A204.1 (cell line): ENCODE results near the gene TCF3.

Experiments used
- FAIRE-seq: peaks from 2 replicates; lab custom pipeline; 2012; peaks lifted over from hg19 to GRCh38; lab: Jason Lieb, UNC

Gene TCF3

GRCh38 chr19:1580957-1581356, 71.5 kb downstream of the TCF3 start:
- FAIRE-seq = no peak

DNA sequence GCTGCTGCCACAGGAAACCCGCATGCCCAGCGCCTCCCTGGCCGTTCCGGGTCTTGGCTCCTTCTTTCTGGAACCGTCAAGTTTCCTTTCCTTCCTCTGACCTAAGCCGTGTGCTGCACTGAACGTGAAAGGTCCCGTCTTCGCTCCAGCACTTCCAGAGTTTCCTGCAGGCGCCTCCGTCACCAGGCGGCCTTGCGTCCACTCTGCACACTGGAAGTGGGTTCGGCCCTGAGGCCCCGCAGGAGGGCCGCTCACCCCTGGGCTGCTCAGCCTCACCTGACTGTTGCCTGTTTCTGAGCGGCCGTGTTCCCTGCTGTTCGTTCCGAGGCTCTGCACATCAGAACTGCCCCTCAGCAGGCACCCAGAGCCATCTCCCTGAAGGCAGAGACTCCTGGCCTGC, 72.0 kb downstream of the TCF3 start:
- no peak for FAIRE-seq

- no peak for FAIRE-seq
Measured at GRCh38 chr19:1579222-1579621, 73.2 kb downstream of the TCF3 start.

GRCh38 chr19:1577929-1578618, 74.3 kb downstream of the TCF3 start:
- FAIRE-seq = no peak

DNA sequence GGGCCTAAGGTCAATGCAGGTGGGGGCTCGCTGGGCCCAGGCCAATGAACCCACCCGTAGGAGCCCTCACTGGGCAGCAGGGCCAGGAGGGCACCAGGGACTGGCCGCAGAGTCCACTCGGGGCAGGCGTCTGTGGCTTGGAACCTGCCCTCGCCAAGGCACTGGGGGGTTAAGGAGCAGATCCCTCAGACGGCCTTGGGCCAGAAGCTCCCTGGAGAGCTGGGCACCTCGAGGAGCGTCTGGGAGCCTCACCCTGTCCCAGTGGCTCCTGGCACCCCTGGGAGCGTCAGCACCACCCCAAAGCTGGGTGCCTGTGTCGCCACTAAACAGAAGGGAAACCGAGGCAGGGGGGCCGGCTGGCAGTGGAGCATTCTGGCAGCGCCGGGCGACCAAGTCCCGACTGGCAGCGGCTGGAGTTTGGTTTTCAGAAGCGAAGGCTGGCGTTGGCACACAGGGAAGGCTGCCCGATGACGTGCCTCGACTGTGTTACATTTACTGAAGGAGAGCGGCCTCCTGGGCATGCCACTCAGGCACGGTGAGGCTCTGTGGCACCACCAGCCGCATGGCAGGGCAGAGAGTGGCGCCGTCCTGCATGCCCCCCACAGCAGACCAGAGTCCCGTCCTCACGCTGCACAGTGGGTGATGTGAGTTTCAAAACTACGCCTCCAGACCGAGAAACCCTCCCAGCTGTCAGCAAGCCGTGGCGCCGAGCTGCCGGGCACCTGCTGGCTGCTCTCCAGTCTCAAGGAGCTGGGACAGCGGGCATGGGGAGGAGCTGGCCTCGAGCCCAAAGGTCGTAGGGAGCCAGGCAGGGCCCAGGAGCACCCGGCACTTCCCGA, 75.1 kb downstream of the TCF3 start:
- no peak for FAIRE-seq

- no peak for FAIRE-seq
Measured at GRCh38 chr19:1576242-1577089, 75.9 kb downstream of the TCF3 start.

DNA sequence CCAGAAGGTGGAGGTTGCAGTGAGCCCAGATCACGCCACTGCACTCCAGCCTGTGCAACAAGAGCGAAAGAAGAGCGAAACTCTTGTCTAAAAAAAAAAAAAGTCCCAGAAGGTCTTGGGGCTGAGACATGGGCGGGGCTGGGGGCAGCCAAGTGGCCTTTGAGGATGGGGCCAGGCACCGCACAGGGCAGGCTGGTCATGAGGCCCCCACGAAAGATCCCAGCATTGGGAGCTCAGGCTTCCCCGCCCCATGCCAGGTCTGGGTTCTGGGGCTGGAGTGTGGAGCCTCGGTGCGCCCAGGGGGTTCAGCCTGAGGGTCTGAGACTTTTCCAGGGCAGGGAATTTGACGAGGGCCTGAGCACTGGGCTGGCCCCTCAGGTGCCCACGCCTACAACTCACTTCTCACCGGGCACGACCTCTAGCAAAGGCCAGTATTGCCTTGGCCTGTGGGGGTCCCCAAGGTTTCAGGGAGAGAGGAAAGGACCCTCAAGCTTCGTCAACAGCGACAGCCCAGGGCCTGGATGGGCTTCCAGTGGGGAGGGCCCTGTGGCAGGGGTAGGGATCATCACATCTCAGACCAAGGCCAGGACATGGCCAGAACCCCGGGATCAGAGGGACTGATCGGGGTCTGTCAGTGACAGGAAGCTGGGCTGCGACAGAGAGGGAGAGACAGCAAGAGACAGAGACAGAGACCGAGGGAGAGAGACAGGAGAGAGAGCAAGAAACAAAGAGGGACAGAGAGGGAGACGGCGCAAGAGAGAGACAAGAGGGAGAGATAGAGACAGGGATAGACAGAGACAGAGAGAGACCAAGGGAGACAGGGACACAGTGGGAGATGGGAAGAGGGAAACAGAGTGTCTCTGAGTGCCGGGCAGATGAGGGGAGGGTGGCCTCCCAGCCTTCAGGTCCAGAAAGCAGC, 76.8 kb downstream of the TCF3 start:
- FAIRE-seq = no peak

GRCh38 chr19:1574354-1575136, 77.9 kb downstream of the TCF3 start:
- FAIRE-seq = no peak

DNA sequence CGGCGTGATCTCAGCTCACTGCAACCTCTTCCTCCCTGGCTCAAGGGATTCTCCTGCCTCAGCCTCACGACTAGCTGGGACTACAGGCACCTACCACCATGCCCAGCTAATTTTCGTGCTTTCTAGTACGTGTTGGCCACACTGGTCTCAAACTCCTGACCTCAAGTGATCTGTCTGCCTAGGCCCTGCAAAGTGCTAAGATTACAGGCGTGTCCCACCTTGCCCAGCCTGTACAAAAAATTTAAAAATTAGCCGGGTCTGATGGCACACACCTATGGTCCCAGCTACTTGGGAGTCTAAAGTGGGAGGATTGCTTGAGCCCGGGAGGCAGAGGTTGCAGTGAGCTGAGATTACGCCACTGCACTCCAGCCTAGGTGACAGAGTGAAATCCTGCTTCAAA, 79.6 kb downstream of the TCF3 start:
- no peak for FAIRE-seq

GRCh38 chr19:1571358-1571757, 81.1 kb downstream of the TCF3 start:
- no peak for FAIRE-seq

DNA sequence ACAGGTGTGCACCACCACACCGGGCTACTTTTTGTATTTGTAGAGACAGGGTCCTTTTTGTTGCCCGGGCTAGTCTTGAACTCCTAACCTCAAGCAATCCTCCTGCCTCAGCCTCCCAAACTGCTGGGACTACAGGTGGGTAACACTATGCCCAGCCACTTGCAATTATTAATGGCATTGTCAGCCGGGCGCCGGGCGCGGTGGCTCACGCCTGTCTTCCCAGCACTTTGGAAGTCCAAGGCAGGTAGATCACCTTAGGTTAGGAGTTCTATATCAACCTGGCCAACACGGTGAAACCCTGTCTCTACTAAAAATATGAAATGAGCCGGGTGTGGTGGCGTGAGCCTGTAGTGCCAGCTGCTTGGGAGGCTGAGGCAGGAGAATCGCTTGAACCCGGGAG, 81.6 kb downstream of the TCF3 start:
- no peak for FAIRE-seq

GRCh38 chr19:1569997-1570396, 82.4 kb downstream of the TCF3 start:
- FAIRE-seq = no peak

- FAIRE-seq = no peak
Measured at GRCh38 chr19:1568320-1569019, 83.9 kb downstream of the TCF3 start, which contains the start of gene MEX3D. MEX3D (minus strand) TSS chr19:1568325; CDS start chr19:1568058, 267 bp downstream.

GRCh38 chr19:1567848-1568227, 84.6 kb downstream of the TCF3 start:
- no peak for FAIRE-seq

- no peak for FAIRE-seq
Measured at GRCh38 chr19:1567116-1567847, 85.1 kb downstream of the TCF3 start.

- FAIRE-seq = no peak
Measured at GRCh38 chr19:1566392-1567115, 85.9 kb downstream of the TCF3 start.

GRCh38 chr19:1563251-1563650, 89.2 kb downstream of the TCF3 start:
- no peak for FAIRE-seq

GRCh38 chr19:1561236-1561842, 91.1 kb downstream of the TCF3 start:
- FAIRE-seq = no peak
